GM18505 (cell line): ENCODE data around the gene RNF215.

Source experiments
- ATAC-seq: cut with Tn5 transposase; IDR thresholded peaks from one replicate; pipeline ENCODE4 v1.9.1; 2021; ENCODE audit not compliant: unreplicated experiment
- POLR2A ChIP-seq: IDR thresholded peaks from 4 replicates; pipeline ENCODE4 v1.6.1; 2011; ENCODE audit warnings: borderline replicate concordance; ENCODE audit not compliant: insufficient read depth, insufficient read length; ENCODE audit errors: extremely low read depth

Gene RNF215

GRCh38 chr22:30375312-30375849 is 11.8 kb downstream of the RNF215 start:
- no peak for TF ChIP-seq POLR2A

GRCh38 chr22:30373331-30374325 is 13.6 kb downstream of the RNF215 start:
- TF ChIP-seq POLR2A: no peak
- no peak for ATAC-seq

More at GRCh38 chr22:30375312-30375849, 11.8 kb downstream of the RNF215 start:
- no peak for ATAC-seq

- no peak for TF ChIP-seq POLR2A
- ATAC-seq: no peak
Observed at GRCh38 chr22:30372915-30373314, 14.3 kb downstream of the RNF215 start.

- no peak for ATAC-seq
- TF ChIP-seq POLR2A: no peak
Observed at GRCh38 chr22:30371981-30372380, 15.2 kb downstream of the RNF215 start.

GRCh38 chr22:30371321-30371720 is 15.9 kb downstream of the RNF215 start:
- ATAC-seq: no peak
- no peak for TF ChIP-seq POLR2A

- no peak for TF ChIP-seq POLR2A
- no peak for ATAC-seq
Observed at GRCh38 chr22:30370641-30371230, 16.5 kb downstream of the RNF215 start.

GRCh38 chr22:30368420-30368819 is 18.8 kb downstream of the RNF215 start:
- no peak for ATAC-seq
- no peak for TF ChIP-seq POLR2A

- ATAC-seq: no peak
- TF ChIP-seq POLR2A: no peak
Observed at GRCh38 chr22:30365891-30366290, 21.3 kb downstream of the RNF215 start.

GRCh38 chr22:30362651-30363281 is 24.4 kb downstream of the RNF215 start:
- no peak for ATAC-seq
- TF ChIP-seq POLR2A: no peak

- TF ChIP-seq POLR2A: no peak
- ATAC-seq: no peak
Observed at GRCh38 chr22:30361916-30362650, 25.1 kb downstream of the RNF215 start.

- ATAC-seq: no peak
- TF ChIP-seq POLR2A: no peak
Observed at GRCh38 chr22:30358541-30358940, 28.7 kb downstream of the RNF215 start.

- ATAC-seq: no peak
- no peak for TF ChIP-seq POLR2A
Observed at GRCh38 chr22:30357650-30358215, 29.5 kb downstream of the RNF215 start.
